Measurements from ENCODE around the gene FITM2. TPM values are rescaled to one million over a fixed set of nuclear protein-coding genes. Genes with fewer than 3 reads are reported as not detected.

FITM2 gene
- total RNA-seq, 1 donor from 2014 or later = 10.9 TPM

GRCh38 chr20:44280387-44280786 is 30.6 kb downstream of the FITM2 start:
- DNase-seq (ENCODE audit: low spot score) = no peak

GRCh38 chr20:44279228-44279627 is 31.8 kb downstream of the FITM2 start:
- no peak for DNase-seq (ENCODE audit: low spot score)

DNA sequence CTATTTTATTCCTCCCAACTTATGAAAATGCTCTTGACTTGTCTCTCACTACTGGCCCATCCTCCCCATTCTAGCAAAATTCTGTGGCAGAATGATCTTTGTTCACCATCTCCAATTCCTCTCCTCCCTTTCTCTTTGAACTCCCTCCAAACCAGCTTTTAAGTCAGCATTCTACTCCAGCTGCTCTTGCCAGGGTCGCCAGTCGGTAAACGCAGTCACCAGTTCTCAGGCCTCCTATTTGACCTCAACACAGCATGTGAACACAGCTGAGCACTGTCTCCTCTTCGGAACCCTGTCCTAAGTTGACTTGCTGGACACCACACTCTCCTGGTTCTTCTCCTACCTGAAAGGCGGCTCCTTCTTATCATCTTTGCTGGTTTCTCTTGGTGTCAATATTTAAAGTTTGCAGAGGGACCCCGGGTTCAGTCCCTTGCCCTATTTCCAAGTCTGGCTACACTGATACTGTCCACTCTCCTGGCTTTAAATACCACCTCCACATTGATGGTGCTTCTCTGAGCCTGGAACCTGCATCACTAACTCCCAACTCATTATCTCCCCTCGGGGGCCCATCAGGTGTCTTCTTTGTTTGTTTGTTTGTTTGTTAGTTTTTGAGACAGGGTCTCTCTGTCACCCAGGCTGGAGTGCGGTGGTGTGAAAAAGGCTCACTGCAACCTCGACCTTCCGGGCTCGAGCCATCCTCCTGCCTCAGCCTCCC is 36.5 kb downstream of the FITM2 start:
- DNase-seq (ENCODE audit: low spot score) = no peak

GRCh38 chr20:44273231-44274215 is 37.5 kb downstream of the FITM2 start:
- DNase-seq (ENCODE audit: low spot score) = no peak

DNA sequence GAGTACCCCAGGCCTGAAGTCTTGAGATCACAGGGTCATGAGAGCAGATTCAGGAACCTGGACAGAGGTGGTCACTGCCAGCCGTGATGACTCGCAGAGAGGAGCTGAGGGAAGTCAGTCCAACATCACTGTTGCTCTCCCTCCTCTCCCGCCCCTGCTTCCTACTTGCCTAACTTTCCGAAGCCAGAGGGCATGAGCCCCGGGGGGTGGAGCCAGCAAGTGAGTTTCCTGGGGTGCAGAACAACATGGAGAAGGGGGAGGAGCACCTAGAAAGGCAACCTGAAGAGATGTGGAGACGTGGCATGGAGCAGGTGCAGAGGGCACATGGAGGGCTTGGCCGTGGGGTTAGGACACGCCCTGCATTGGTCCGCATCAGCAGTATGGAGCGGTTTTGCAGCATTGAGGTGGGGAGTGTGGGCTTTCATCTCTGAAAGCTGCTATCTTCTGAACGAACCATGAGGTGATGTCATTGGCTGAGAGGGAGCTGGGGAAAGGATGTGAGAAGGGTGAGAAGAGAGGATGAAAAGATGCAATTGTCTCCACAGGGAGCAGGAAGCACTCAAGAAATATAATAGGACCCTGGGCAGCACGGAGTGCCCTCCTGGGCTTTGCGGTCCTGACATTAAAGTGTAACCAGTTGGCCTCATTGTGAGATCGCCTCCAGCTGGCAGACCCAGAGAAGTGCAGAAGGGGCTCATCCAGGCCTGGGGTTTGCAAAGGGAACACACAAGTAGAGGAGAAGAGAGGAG is 38.9 kb downstream of the FITM2 start:
- DNase-seq (ENCODE audit: low spot score) = no peak

GRCh38 chr20:44268802-44269201 is 42.2 kb downstream of the FITM2 start:
- no peak for DNase-seq (ENCODE audit: low spot score)

GRCh38 chr20:44264287-44264686 is 46.7 kb downstream of the FITM2 start:
- no peak for DNase-seq (ENCODE audit: low spot score)

DNA sequence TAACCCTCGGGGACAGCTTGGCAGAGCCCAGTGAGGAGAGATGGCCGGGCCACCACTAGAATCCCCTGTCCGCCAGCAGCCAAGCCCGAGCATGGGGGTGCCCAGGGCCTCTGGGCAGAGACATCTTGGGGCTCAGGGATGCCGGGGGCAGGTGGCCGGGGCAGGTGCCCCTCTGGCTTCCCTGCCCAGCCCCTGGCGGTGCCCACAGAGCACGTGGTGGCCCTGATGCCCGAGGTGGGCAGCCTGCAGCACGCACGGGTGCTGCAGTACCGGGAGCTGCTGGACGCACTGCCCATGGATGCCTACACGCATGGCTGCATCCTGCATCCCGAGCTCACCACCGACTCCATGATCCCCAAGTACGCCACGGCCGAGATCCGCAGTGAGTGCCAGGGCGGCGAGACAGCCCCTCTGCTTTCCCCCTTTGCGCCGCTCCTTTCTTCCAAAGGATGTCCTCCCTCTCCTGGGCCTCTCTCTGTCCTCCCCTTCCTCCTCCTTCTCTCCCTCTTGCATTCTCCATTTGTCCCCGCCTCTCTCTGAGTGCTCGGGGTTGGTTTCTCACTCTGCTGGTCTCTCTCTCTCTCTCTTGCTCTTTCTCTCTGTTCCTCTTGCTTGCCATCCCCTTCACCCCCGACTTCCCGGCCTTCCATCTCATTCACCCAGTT is 52.6 kb downstream of the FITM2 start:
- no peak for DNase-seq (ENCODE audit: low spot score)

DNA sequence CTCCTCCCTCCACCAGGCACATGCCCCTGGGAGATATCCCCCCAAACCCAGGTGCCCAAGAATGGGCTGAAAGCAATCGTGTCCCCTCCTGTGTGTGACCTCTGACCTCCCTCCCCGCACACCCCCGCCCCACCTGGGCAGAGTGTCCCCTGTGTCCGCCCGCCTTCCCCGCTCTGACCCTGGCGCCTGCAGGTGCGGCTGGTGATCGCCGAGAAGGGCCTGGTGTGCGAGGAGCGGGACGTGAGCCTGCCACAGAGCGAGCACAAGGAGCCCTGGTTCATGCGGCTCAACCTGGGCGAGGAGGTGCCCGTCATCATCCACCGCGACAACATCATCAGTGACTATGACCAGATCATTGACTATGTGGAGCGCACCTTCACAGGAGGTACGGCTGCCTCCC is 54.0 kb downstream of the FITM2 start:
- DNase-seq (ENCODE audit: low spot score) = no peak

GRCh38 chr20:44255942-44256341 is 55.1 kb downstream of the FITM2 start:
- DNase-seq (ENCODE audit: low spot score) = no peak

DNA sequence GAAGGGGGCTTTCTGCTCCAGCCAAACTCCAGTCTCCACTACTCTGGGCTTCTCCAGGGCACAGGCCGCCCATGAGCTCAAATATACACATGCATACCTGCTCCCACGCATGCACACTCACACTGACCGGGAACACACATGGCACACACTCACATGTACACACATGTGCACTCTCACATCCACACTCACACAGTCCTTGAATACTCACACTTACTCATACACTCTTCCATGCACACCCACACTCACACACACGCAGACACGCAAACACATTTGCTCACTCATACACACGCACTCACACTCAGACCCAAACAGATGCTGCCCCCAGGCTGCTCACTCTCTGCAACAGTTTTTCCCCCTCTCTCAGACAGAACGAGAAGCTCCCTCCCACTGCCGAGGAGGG is 56.9 kb downstream of the FITM2 start:
- DNase-seq (ENCODE audit: low spot score) = no peak

- no peak for DNase-seq (ENCODE audit: low spot score)
Measured at GRCh38 chr20:44253528-44253927, 57.5 kb downstream of the FITM2 start.

Other genes with a start within 250 kb of the FITM2 start
- 48.9 TPM for gene JPH2, start 124.0 kb downstream of the FITM2 start, total RNA-seq
- gene OSER1, start 100.4 kb downstream of the FITM2 start, total RNA-seq = 34.8 TPM
- not detected for gene GDAP1L1, start 63.9 kb downstream of the FITM2 start, total RNA-seq
- gene R3HDML, start 25.8 kb upstream of the FITM2 start, total RNA-seq = not detected
- gene HNF4A, start 44.5 kb upstream of the FITM2 start, total RNA-seq = 74.4 TPM
- gene TTPAL, start 164.7 kb upstream of the FITM2 start, total RNA-seq = 14.8 TPM
- 120 TPM for gene SERINC3, start 210.9 kb upstream of the FITM2 start, total RNA-seq